GM10847 (cell line): ENCODE data around the gene GCN1.

Experiments
- POLR2A ChIP-seq: IDR thresholded peaks from 2 replicates; pipeline ENCODE4 v1.6.1; 2011; ENCODE audit not compliant: insufficient read length; ENCODE audit errors: extremely low read depth

The GCN1 gene

DNA sequence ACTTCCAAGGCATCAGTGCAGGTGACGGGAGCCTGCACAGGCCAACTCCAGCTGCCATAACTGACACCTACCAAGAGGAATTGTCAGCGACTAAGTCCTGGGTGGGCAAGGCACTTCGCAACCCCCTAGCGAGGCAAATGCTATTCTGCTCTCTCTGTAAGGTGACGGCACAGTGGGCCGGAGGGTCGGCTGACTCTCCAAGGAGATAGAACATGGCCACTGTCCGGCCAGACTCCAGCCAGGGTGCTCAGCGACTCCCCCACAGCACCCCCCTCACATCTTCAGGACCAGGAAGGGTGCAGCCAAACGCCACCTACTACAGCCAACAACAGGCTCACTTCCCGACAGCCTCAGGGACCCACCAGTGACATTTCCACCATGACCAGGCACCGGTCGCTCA lies 91.1 kb downstream of the GCN1 start:
- no peak for TF ChIP-seq POLR2A

DNA sequence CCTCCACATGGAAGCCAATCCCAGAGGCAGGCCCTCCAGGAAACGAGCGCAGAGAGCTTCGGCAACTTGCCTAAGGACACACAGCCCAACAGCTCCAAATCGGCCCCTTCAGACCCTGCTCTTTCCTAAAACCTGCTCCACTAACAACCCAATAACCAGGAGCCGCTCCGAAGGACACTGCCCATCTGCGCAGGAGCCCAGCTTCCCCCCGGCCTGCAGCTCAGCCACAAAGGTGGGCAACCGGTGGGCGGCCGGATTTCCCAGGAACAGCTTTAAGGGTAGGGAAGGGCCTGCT lies 91.5 kb downstream of the GCN1 start:
- TF ChIP-seq POLR2A = no peak

DNA sequence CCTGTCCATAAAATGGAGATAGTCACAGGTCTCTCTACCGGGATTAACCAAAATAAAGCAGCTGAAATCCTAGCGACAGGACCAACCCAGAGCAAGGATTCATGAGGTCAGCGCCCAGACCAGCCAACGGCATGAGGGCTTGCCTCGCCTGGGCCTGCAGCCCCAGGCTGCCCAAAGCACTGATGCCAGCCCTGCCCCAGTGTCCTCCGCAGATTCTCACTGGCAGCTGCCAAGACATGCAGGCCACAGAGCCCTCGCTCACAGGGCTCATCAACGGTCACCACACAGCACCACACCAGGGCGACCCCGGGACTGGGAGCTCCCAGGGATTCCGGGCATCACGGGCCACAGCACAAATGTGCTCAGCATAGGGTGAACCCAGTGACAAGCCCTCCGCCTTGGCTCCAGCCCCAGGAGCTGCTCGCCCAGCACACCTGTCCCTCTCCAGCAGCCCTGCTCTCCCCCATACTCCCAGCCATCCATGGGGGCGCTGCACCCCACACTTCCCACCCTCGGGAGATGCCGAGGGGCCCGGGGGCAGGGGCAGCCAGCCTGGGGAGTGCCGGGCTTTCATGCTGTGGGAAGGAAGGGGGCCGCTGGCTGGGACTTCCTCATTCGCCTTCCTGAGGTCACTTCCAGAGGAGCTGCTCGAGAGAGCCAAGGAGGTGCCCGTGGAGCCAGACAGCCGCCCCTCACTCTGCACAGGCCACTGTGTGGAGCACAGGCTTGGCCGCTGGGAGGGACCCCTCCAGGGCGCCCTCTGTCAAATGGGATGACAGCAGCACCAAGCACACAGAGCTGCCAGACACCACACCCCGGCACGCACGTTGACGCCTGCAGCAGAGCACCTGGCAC lies 92.1 kb downstream of the GCN1 start:
- no peak for TF ChIP-seq POLR2A

DNA sequence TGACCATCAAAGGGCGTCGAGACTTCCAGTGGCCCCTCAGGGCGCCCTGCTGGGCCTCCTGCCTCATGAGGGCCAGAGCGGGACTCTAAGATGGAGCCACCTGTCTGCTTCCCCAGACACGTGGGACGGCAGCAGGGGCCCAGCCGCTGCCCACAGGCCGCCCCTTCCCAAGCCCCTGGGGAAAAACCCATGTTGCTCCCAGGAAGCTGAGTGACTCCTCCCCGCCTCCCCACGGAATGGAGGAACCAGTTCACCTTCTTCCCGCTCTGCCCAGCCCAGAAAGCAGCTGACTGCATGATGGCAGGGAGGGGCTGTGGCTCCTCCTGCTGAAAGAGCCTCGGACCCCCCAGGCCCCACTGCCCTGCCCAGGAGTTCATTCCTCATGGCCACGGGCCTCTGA lies 92.9 kb downstream of the GCN1 start:
- no peak for TF ChIP-seq POLR2A

DNA sequence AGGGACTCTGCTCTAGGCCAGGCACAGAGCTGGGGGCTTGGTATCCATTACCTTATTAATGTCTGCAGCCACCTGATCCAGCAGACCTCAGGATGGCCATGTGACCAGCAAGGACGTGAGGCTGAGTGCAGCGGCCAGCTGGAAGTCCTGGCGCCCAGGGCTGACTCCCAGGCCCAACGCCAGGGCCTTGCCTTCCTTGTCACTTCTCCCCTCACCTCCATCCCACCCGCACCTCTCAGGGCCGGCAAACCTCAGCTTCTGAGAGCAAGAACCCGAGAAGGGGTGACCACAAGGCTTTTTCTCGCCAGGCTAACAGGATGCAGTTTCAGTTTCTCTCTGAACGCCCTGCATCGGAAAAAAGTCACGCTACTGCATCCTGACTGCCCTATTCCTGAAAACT lies 93.3 kb downstream of the GCN1 start:
- TF ChIP-seq POLR2A = no peak

DNA sequence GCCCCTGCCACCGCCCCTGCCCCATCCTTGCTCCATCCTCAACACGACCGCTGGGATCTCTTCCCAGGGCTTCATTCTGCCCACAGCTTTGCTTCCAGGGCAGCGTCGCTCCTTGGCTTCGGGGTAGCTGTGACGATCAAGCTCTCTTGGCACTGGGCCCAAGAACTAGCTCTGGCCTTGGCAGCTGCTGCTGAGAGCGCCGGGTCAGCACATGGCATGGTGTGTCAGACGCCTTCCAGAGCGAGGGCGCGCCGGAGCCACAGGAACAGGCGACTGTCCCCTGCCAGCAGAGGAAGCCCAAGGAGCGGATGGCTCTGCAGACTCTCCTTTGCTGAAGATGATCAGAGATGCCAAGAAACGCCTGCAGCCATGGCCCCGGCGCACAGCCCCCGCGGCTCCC lies 93.9 kb downstream of the GCN1 start:
- no peak for TF ChIP-seq POLR2A

DNA sequence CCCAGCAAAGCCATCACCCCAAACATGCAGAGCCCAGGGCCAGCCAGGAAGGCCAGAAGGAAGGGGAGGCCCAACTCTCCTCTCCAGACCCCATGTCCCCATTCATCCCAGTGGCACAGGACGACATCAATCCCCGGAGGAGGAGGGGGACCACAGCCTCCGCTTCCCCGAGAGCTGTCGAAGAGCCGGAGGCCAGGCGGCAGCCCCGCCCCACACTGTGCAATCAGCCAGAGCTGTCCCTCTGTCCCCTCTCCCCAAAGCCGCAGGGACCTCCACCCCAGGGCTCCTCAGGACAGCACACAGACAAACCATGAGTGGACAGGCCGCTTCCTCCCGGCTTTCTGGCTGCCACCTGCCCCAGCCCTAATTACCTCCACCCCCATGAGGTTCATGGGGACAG lies 94.8 kb downstream of the GCN1 start:
- TF ChIP-seq POLR2A = no peak

DNA sequence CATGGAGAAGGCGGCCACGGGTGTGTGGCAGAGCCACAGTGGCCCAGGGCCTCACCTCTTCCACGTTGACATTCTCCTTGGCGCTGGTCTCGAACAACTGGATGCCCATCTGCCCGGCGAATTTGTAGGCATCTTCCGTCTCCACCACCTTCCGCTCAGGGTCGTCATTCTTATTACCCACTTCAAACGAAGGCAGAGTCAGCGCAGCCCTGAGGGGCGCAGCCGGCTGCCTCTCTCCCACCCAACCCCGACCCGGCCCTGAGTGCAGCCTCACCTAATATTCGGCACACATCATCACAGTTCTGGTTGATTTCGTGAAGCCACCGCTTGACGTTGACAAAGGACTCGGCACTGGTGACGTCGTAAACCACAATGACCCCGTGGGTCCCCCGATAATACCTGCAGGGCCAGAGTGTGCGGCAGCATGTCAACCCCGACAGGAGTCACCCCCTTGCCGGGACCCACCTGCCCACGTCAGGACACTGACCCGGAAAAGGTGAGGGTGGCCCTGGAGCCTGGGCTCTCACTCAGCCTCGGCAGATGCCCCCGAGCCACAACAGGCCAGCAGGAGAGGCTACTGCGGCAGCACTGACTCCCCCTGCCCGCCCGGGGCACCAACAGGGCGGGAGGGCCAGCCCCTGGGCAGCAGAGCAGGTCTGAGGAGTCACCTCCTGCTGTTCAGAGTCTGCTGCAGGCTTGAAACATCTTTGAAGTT lies 95.6 kb downstream of the GCN1 start:
- no peak for TF ChIP-seq POLR2A

DNA sequence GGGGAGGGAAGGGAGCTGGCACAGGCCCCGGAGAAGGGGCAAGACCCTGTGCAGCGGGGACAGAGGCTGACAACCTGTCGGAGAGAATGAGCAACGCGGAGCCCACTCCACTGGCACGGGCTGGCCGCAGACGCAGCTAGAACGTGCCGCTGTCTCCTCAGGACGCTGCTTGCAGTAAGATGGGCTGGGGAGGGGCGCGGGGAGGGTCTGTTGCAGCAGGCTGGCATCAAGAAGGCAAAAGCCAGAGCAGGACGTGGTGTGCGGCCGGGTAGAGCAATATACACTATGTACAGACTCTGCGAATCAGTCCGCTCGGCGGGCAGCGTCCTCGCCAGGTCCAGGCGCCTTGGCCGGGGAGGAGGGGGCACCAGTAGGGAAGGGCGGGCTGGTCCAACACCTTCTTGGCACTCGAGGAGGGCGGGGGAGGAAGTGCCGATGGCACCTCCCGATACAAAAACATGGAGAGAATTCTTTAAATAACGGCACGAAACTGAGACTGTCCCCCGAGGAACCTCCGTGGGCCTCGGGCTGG lies 97.8 kb downstream of the GCN1 start:
- TF ChIP-seq POLR2A = no peak

DNA sequence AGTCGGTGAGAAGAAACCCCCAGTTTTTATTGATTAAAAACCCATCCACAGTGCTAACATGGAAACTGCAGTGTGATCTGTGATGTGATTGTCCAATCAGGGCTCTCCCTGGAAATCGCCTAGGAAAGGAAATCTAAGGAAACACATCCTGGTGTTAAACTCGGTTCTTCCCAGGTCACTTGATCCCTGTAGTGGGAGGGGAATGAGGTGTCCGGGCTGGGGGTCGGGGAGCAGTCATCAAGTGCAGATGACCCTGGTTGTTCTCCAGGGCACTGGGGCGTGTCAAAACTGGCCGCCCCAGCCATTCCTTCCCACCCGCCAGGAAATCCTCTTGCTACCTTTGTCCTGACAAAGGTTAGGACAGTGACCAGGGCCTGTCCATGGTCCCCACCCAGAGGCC lies 98.8 kb downstream of the GCN1 start:
- no peak for TF ChIP-seq POLR2A

DNA sequence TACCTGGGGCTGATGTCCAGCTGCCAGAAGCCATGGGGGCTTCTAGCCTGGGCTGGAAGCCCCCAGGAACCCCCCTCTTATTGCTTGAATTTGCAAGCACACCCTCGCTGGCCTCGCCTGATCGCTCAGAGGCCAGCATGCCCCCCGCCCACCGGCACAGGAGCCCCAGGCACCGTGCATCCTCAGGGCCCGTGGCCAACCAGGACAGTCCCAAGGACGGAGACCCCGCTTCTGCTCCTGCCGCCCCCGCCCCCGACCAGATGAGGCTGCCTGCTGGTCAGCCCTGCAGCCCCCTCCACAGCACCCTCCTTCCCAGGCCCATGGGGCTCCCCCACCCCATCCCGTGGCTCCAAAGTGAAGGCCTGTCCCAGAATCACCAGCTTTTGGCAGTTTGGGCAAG lies 99.2 kb downstream of the GCN1 start:
- no peak for TF ChIP-seq POLR2A

DNA sequence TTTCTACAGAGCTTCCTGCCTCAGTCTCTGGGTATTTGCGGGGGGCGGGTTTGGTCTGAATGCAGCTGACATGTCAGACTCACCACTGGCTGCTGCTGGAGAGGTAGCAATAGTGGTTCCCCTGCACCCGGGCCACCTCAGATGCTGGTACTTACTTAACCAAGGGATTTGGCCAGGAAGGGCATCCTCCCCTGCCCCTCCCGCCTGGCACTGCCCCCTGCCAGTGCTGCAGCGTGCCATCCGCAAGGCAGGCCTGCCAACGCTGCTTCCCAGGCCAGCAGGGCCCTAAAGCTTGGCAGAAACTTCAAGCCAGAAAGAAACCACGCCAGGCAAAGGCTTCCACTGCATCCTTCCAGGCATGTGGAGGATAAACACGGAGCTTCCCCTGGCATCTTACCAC lies 100.0 kb downstream of the GCN1 start:
- TF ChIP-seq POLR2A = no peak

DNA sequence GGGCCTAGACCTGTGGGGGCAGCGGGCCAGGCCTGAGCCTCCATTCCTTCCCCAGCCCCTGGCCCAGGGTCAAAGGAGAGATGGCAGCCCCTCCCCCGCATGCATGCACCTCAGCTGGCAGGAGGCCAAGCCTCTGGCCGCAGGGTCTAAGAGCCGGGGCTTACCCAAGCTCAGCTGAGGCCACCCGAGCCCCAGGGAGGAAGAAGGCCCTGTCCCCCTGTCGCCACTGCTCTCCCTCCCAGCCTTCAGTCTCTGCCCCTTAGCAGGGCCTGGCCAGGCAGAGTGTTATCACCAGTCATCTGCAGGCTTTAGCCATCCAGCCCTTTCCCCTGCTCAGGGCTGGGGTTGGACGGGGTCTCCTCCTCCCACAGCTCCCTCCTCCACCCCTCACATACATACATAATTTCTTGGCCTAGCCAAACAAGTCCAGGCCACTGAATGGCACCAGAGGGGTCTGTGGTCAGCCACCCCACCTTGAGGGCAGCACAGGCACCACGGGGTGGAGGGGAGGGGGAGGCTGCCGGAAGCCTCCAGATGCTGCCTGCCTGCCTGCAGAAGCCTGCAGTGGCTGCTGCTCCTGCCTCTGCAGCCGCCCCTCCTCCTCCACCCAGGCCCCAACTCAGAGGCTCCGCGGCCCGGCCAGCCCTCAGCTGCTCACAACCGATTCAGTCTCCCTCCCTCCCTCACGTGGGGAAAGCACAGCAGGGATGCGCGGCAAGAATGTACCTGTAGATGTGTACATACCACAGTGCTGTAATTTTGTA lies 100.7 kb downstream of the GCN1 start:
- TF ChIP-seq POLR2A = no peak

DNA sequence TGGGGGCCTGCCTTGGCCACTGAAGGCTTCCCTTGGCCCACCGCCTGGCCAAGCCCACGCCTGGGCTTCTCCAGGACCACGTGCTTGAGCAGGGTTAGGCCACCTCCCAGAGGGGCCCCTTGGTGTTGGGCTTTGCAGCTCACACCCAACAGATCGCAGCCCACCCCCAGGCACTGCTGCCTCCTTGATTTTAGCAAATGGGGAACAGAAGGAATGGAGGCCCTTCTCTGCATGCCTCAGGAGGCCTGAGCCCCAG lies 101.3 kb downstream of the GCN1 start:
- no peak for TF ChIP-seq POLR2A

DNA sequence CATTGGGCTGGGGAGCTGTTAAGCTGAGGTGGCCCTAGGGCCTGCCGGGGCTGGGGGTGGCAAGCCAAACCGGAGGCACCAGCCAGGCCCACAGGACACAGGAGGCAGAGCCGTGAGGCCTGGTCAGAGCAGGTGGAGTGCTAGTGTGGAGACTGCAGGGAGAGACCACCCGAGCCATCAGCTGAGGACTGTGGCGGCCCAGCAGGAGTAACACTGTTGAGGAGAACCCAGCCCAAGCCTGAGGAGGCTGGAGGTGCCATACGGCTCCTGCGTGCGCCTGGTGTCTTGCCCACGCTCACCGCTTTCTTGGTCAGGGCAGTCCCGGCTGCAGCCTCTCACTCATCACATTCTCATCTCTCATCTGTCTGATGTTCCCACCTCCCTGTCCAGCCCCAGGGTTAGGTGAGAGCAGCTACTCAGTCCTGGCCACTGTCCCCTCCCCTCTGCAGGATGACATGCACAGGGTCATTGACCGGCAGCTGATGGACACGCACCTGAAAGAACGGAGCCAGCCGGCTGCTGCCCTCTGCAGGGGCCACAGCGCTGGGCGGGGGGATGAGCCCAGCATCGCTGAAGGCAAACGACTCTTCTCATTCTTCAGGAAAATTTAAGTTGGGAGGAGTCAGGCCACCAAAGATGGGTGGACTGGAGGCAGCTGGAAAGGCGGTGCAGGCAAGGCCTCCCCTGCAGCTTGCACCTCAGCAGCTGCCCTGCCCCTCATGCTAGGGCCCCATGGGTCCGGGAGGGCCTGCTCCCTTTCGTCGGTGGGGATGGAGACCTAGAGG lies 101.8 kb downstream of the GCN1 start:
- no peak for TF ChIP-seq POLR2A
